HG03139 (cell line): ENCODE data around the gene IPMK.
"Not testable (repeated sequence)": the region's sequence is repeated elsewhere in the genome, so short reads cannot be mapped to it uniquely, and the experiment has no call there.

Experiments
- ATAC-seq: cut with Tn5 transposase; IDR thresholded peaks from one replicate; pipeline ENCODE4 v1.9.1; 2021; ENCODE audit not compliant: unreplicated experiment

The IPMK gene

DNA sequence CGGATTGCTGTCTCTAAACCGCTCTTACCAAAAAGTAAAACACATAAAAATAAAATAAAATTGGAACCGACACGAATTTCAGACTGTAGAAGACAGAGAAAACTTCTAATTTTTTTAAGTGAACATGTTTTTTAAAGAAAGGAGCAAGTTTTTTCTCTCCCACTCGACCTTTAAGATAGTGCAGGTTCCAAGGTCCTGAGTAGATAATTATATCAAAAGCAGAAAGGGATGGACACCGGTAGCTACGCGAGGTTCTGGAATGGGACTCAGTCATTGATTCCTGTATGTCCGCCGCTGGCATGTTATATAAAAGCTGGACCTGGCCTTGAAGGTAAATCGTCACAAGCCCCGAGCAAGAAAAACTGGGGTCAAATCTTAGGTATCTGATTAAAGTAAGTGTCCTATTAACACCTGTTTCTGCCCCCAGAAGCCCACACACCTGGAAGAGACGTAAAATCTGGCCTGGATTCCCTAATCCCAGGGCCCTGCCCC lies 806 bp upstream of the IPMK start:
- ATAC-seq, result no peak

DNA sequence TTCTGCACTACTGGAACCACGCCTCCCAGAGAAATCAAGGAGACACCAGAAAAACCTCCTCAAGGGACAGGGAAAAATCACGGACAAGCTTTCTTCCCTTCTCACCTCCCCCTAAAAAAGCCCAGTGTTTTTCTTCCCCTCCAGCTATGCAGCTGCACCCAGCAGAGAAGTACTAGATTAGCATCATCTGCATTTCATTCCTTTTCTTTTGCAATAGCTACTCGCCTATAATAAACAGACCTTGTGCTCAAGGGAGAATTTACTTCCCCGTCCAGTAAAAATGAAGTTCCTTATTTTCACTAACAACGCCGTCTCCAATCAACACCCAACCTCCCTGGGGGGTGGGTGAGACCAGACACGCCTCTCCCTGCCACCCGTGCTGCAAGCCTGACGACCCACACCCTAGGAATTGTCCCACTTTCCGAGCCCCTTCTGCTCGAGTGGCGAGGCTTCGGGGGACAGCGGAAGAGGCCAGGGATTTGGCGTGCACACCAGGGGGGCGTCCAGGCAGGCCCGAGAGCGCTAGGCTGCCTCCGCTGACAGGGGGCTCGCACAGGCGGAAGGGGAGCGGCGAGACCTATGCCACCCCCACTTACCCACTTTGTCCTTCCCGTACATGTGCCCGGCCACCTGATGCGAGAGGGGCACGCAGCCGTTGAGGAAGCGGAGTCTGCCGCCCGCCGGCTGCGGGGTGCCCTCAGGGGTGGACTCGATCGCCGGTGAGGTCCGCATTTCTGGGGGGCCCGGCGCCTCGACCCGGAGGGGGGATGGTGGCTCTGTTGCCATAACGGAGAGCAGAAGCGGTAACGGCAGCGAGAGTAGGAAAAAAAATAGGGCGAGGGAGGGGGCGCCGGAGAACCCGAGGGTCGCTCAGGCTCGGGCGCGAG lies 625 bp downstream of the IPMK start:
- peak; percentile 6 for ATAC-seq

DNA sequence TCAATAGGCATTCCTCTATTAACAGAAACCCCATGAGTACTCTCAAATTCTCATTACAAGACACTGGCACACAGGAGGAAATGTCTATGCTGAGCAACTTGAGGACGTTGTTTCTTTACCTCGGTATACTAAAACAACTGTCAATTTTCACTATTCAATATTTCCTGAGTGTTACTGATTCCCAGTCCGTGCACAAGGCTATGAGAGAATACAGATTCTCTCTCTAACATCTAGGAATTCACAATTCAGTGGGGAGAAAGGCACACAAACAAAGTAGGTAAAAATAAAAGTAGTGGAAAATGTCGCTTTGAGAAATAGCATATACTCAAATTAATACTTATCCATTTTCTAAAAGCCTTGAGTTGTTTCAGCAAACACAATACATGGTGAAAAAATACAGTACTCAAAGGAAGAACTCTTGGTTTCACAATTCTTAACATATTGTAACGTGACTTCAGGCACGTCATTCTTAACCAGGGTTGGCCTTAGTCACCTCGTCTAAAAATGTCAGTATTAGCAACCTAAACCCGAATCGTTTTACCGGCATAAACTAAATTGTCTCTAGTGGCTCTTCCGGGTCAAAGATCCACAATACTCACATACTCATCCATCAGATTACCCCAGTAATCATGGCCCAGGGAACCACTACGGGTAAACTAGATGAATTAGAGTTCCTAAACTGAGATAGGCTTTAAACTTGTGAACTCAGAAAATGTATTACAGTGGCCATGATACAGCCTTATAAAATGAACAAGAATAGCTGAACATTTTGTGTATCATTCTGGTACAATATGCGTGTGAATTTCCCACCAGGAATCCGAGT lies 1.5 kb downstream of the IPMK start:
- ATAC-seq, result no peak

DNA sequence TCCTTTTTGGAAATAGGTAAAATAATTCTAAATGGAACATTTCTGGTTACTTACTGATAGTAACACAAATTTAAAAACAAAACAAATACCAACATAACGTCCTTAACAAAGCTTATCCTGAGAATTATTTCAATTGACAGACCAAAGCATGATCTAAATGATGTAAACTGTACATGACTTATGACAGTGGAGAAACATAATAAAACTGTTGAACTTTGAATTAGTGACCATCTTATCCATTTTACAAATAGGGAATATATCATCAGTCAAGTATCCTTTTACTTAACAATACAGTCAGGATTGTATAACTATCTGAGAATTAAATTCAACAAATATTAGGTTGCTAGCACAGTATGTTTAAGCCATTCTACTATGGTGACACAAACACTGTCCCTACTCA lies 2.4 kb downstream of the IPMK start:
- ATAC-seq, result no peak

DNA sequence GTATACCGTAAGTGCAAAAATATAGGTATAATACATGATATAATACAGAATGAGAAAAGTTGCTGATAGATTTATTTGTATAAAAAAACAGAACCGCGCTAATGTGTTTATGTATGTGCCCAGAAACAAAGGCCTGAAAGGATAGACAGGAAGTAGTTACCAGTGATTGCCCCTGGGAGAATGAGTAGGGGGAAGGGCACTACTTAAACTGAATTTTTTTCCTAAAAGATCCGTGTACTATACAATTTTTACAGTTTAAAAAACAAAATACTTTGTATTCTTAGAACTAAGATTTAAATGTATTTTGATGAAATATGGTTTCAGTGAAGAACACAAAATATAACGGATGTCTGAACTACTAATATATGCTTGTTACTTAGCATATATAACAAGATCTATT lies 2.9 kb downstream of the IPMK start:
- ATAC-seq, result no peak

DNA sequence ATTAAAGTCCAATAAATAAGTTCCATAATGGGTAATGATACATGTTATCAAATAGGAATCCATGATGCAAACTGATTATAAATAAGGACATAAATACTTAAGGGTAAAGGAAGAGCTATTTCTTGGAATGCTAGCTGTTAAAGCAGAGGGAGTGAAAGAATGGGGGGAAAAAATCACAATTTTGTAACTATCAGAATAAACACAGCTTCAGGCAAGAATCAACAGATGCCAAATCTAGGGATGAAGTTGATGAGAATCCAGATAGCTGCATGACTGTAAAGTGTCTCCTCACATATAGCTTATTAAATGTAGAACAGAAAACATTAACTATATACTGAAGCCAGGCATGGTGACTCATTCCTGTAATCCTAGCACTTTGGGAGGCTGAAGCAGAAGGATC lies 4.9 kb downstream of the IPMK start:
- ATAC-seq, result no peak

DNA sequence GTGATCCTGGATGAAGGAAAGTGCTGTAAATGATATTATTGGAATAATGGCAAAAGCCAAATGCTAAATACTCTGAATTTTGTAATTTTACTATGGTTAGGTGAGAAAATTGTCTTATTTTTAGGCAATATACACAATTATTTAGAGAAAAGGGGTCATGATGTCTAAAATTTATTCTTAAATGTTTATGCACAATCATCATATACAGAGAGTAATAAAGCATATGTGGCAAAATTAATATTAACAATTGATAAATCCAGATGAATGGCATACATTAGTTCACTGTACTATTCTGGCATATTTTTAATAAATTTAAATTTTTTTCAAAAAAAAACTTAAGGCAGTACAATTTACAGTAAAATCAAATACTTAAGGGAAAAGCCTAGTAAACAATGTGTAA lies 7.4 kb downstream of the IPMK start:
- no peak for ATAC-seq

DNA sequence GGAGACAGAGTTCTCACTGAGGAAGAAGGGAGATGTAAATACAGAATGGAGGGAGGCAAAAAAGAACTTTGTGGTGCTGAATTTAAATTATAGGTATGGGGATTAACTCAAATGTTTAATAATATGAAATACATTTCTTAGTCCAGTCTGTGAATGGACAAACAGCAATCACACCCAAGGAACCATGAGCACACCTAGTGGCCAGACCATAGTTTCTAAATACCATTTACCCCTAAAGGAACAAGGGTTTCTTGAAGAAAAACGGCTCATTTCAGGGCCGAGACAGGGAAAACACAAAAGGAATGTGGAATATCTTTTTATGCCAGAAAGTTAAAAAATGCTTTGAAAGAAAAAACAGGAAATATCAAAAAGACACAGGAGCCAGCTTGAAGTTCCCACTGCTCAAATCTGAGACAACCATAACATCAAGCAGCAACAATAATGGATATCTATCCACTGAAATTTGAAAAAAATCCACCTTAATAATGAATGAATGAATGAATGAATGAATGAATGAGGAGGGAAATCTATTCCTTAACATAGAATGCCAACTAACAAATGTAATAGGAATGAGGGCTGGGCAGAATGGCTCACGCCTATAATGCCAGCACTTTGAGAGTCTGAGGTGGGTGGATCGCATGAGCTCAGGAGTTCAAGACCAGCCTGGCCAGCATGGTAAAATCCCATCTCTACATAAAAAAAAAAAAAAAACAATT lies 8.6 kb downstream of the IPMK start:
- ATAC-seq, result no peak

DNA sequence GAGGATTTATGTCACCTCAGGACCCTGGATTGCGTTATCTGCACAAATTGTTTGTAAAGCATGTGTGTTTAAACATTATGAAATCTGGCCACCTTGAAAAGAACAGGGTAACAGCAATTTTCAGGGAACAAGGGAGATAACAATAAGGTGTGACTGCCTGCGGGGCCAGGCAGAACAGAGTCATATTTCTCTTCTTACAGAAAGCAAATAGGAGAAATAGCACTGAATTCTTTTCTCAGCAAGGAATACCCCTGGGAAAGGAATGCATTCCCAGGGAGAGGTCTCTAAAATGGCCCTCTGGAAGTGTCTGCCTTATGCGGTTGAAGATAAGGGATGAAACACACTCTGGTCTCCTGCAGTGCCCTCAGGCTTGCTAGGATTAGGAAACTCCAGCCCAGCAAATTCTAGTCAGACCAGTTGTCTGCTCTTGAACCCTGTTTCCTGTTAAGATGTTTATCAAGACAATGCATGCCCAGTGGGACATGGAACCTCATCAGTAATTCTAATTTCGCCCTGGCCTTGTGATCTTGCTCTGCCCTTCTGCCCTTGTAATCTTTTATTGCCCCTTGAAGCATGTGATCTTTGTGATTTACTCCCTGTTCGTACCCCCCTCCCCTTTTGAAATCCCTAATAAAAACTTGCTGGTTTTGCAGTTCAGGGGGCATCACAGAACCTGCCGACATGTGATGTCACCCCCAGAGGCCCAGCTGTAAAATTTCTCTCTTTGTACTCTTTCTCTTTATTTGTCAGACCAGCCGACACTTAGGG lies 11.5 kb downstream of the IPMK start:
- ATAC-seq, result not testable (repeated sequence)

DNA sequence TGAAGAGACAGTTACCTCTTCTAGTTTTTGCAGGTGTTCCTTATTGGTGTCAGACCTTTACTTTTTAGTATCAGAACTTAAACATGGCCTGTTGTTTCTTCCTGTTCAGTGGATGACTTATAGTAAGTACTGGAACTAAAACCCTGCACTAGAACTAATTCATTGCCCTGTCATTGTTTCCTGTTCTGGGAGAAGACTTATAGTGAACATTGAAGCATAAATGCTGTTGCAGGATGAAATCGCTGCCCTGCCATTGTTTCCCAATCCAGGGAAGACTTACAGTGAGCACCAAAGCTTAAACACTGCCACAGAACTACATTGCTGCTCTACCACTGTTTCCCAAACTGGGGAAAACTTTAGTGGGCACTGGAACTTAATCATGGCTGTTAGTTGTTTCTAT lies 13.1 kb downstream of the IPMK start:
- ATAC-seq, result no peak

DNA sequence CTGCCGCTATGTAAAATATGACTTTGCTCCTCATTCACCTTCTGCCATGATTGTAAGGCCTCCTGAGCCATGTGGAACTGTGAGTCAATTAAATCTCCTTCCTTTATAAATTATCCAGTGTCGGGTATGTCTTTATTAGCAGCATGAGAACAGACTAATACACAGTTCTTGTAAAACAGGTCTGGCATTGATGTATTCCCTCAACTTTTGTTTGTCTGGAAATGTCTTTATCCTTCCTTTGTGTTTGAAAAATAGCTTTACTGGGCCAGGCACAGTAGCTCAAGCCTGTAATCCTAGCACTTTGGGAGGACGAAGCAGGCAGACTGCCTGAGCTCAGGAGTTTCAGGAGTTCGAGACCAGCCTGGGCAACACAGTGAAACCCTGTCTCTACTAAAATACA lies 14.5 kb downstream of the IPMK start:
- ATAC-seq, result no peak

DNA sequence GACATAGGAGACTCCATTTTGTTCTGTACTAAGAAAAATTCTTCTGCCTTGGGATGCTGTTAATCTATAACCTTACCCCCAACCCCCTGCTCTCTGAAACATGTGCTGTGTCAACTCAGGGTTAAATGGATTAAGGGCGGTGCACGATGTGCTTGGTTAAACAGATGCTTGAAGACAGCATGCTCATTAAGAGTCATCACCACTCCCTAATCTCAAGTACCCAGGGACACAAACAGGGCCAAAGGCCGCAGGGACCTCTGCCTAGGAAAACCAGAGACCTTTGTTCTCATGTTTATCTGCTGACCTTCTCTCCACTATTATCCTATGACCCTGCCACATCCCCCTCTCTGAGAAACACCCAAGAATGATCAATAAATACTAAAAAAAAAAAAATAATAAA lies 23.0 kb downstream of the IPMK start:
- ATAC-seq, result not testable (repeated sequence)

DNA sequence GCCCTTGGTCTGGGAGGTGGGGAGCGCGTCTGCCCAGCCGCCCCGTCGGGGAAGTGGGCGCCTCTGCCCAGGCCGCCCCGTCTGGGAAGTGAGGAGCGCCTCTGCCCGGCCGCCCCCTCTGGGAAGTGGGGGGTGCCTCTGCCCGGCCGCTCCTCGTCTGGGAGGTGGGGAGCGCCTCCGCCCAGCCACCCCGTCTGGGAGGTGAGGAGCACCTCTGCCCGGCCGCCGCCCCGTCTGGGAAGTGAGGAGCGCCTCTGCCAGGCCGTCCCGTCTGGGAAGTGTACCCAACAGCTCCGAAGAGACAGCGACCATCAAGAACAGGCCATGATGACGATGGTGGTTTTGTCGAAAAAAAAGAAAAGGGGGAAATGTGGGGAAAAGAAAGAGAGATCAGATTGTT lies 23.5 kb downstream of the IPMK start:
- ATAC-seq, result not testable (repeated sequence)

DNA sequence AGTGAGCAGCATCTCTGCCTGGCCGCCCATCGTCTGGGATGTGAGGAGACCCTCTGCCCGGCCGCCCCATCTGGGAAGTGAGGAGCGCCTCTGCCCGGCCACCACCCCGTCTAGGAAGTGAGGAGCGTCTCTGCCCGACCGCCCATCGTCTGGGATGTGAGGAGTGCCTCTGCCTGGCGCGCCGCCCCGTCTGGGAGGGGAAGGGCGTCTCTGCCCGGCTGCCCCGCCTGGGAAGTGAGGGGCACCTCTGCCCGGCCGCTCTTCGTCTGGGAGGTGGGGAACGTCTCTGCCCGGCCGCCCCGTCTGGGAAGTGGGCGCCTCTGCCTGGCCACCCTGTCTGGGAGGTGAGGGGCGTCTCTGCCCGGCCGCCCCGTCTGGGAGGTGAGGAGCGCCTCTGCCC lies 23.9 kb downstream of the IPMK start:
- not testable (repeated sequence) for ATAC-seq

DNA sequence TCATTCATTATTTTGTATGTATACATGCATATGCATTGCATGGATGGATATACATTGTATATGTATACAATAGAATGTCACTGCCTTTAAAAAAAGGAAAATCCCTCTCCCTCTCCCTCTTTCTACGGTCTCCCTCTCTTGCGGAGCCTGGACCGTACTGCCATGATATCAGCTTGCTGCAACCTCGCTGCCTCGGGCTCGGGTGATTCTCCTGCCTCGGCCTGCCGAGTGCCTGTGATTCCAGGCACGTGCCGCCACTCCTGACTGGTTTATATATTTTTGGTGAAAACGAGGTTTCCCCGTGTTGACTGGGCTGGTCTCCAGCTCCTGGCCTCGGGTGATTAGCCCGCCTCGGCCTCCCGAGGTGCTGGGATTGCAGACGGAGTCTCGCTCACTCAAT lies 24.4 kb downstream of the IPMK start:
- no peak for ATAC-seq

DNA sequence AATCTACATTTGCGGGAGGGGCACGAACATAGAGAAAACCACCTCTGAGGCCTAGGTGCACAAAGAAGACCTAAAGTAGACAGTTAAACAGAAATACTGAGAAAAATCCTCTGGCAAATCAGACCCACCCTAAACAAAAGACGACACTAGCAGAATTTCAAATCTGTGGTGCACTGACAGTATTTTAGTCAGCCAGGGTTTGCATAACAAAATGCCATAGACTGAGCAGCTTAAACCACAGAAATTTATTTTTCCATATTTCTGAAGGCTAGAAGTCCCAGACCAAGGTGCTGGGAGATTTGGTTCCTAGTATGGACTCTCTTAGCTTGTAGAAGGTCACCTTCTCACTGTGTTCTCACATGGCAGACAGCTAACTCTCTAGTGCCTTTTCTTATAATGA lies 26.3 kb downstream of the IPMK start:
- no peak for ATAC-seq

DNA sequence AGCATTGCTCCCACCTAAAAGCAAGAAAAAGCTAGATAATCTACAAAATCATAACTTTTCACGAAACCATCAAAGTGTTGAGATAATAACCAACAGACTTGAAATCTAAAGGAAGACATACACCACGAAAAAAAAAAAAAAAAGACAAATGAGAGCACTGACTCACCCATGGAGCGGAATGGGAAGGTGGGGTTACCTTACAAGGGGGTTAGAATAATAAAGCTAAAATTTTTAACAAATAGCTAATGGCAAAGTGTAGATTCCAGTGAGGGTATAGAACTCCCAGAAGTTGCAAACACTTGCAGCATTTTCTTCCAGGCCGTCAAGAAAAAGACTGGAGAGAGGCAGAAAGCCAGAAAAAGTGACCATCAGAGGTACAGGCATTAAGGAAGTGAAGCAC lies 27.2 kb downstream of the IPMK start:
- no peak for ATAC-seq

DNA sequence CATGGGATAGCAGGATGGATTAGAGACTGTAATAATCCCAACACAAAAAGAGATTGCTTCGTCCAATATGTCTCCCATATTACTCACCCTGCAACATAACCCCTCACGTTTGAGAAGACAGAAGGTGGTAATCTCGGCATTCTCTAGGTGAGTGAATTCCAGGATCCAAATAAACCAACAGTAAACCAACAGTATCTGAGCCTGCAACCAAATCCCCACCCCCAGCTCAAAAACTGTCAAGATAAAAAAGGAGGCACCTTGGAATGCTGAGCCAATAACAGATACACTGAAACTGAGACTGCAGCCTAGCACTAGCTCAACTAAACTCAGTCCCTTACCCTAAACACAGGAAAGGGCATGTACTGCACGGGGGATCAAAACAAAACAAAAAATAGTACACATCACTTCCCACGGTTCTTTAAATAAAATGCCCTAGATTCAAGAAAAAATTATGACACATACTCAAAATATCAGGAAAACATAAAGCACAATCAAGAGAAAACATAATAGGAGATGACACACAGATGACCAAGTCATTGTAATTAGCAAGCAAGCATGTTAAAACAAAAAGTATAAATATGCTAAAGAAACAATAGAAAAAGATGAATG lies 28.0 kb downstream of the IPMK start:
- ATAC-seq, result no peak

DNA sequence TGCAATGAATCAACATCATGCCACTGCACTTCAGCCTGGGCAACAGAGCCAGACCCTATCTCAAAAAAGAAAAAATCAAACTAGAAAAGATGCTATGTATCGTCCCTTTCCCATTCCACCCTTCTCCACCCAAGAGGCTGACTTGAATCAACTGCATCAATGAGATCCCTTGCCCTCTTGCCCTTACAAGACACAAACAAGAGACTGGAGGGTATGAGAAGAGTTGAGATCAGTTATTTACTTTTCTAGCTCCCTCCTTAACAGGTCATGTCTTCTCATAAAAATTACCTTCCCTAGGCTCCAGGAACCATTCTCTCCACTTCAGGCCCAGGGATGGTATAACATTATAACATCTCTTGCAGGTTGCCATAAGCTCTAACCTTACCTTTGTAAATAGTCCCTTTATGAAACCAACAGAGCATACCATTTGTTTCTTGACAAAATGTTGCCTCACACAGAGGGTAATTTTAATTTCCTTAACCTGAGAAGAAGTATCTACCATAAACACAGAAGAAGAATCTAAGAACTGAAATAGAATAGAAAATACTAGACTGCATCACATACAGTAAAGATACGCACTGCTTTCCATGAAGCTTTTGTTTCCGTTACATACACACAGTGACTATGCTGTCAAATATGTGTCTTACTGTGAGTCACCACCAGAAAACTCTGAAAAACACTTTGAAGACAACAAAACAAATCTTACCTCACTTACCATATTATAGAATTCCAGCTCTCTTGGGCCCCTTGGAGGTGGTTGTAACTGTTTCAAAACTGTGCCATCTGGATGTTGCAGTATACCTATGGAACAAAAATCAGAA lies 30.5 kb downstream of the IPMK start:
- no peak for ATAC-seq
